Gastroesophageal sphincter (tissue), 4 donors: Measurements from ENCODE around the gene CDK5. TPM values are rescaled to one million over a fixed set of nuclear protein-coding genes. Genes with fewer than 3 reads are reported as not detected.

Source experiments
- ATAC-seq: fragments of 150-250 bp; one replicate; pipeline ENCODE4 v1.9.1; 2016; ENCODE audit warnings: mild to moderate bottlenecking, moderate library complexity
- H3K27ac ChIP-seq, 4 donors: fragments of 200-600 bp; sonication (generic) in 3 of 4; 1 replicate in 3 of 4; 2 replicates in 1 of 4; pipeline ENCODE4 v1.5.1; 2016 to 2019
- H3K27me3 ChIP-seq: fragments of 200-600 bp; sonication (generic); one replicate; pipeline ENCODE4 v1.5.1; 2019
- H3K36me3 ChIP-seq, 2 donors: fragments of 200-600 bp; sonication (generic); one replicate each; pipeline ENCODE4 v1.5.1; 2019; ENCODE audit warnings: control low read depth in 1 of 2
- H3K4me1 ChIP-seq, 3 donors: fragments of 200-600 bp; sonication (generic); 1 replicate in 2 of 3; 2 replicates in 1 of 3; pipeline ENCODE4 v1.5.1; 2016 to 2019; ENCODE audit warnings: control low read depth in 2 of 3
- H3K4me3 ChIP-seq, 2 donors: fragments of 200-600 bp; sonication (generic); one replicate each; pipeline ENCODE4 v1.5.1; 2019; ENCODE audit warnings: mild to moderate bottlenecking in 1 of 2, moderate library complexity in 1 of 2
- H3K9me3 ChIP-seq, 3 donors: fragments of 200-600 bp; sonication (generic); one replicate each; pipeline ENCODE4 v1.5.1; 2017 to 2019; ENCODE audit warnings: control low read depth in 2 of 3
- CTCF ChIP-seq, 4 experiments: fragments of 200-600 bp in 2 of 4; fragments of 450-650 bp in 2 of 4; sonication (generic) in 1 of 4; IDR thresholded peaks; one replicate each; pipeline ENCODE4 v1.5.1; 2017 to 2019; ENCODE audit warnings: antibody characterized with exemption in 4 of 4, mild to moderate bottlenecking in 2 of 4, moderate library complexity in 2 of 4
- EP300 ChIP-seq: sonication (generic); formaldehyde crosslinking; IDR thresholded peaks from one replicate; pipeline ENCODE4 v1.6.1; 2017; ENCODE audit warnings: antibody characterized with exemption, mild to moderate bottlenecking
- POLR2A ChIP-seq, 2 donors: fragments of 450-650 bp; IDR thresholded peaks; one replicate each; pipeline ENCODE4 v1.6.1; 2017; ENCODE audit warnings: antibody characterized with exemption in 2 of 2, mild to moderate bottlenecking in 2 of 2, moderate library complexity in 1 of 2
- POLR2AphosphoS5 ChIP-seq: sonication (generic); formaldehyde crosslinking; IDR thresholded peaks from one replicate; pipeline ENCODE4 v1.6.1; 2017; ENCODE audit warnings: antibody characterized with exemption
- WGBS, 2 donors: methylation state at CpG; one replicate each; pipeline ENCODE4 v1.1.5; 2018; ENCODE audit warnings: low coverage in 1 of 2; 5-methylcytosine and 5-hydroxymethylcytosine counted together
- total RNA-seq, 4 donors: library from RNA; depleted of rRNA; stranded (reverse); fragments of >200 nt; gene quantifications; one replicate each; pipeline ENCODE4 v1.1.0, GENCODE V29; 2016

Gene CDK5
- total RNA-seq, 4 donors from 2014 or later: 3.4 to 8.8 (median 6.4) TPM

- no peaks in the 10 kb centered on the region for H3K27me3 ChIP-seq
- ATAC-seq: peak; percentile 46
- WGBS, 2 donors: 0 to 2% methylated on average over 10 to 13 of the region's 75 CpGs
- H3K4me3 ChIP-seq: peak within 1 kb of the TSS; percentile 89 to 91
- peaks cover 0 to 18% of the 10 kb centered on the region in 2 donors for H3K36me3 ChIP-seq
- no peaks in the 10 kb centered on the region for H3K9me3 ChIP-seq
- TF ChIP-seq POLR2A (IDR thresholded peaks at IDR 0.05): peak; percentile 36 to 38
- no peak for TF ChIP-seq EP300
- no peak for TF ChIP-seq POLR2AphosphoS5
- peak in 3 of 4 experiments; percentile 25 to 71 (median 32) for TF ChIP-seq CTCF (IDR thresholded peaks at IDR 0.05)
- H3K4me1 ChIP-seq: peaks cover 6 to 66% (median 40%) of the 10 kb centered on the region in 3 donors
- peak within 1 kb of the TSS; percentile 77 to 99 (median 90) for H3K27ac ChIP-seq
Measured at GRCh38 chr7:151059367-151060112, 1.8 kb upstream of the CDK5 start, which contains the start of gene SLC4A2. Gene SLC4A2 (plus strand): TSS chr7:151059589. CDS start chr7:151061988, 2,399 bp downstream.

DNA sequence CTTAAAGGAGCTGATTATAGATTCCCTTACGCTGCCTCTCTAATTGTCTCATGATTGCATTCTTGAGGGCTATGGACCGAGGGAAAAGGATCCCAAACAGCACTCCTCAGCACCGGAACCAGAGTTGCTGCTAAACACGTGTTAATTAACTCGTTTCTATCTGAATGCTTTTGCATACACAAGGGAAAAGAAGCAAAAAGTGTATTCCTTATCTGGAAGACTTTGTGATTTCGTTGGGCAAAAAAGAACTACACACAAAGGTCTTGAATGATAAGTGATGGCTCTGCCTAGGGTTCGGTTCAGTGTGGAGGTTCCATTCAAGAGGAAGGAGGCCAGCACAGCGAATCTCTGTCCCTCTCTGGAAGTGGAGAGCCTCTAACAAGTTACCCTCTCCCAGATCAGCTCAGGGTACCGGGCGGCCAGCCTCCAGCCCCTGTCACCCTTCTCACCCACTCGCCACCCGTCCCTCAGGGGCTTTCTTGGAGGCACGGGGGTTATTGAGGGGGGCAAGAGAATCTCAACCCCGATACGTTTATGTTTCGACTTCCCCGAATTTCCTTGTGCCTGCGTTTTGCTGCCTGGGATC is 1.2 kb upstream of the CDK5 start:
- Histone ChIP-seq H3K27me3 (no peaks in the 10 kb centered on the region), H3K4me3 (peak overlapping the region; percentile 89 to 91), H3K4me1 (peaks cover 6 to 63% (median 40%) of the 10 kb centered on the region in 3 donors), H3K27ac (peak overlapping the region; percentile 77 to 99 (median 90)), H3K9me3 (no peaks in the 10 kb centered on the region), H3K36me3 (peaks cover 0 to 18% of the 10 kb centered on the region in 2 donors)
- ATAC-seq: no peak
- no peak for TF ChIP-seq EP300
- no peak for TF ChIP-seq POLR2AphosphoS5
- WGBS, 2 donors: 4 to 8% methylated on average over 6 to 13 of the region's 18 CpGs

DNA sequence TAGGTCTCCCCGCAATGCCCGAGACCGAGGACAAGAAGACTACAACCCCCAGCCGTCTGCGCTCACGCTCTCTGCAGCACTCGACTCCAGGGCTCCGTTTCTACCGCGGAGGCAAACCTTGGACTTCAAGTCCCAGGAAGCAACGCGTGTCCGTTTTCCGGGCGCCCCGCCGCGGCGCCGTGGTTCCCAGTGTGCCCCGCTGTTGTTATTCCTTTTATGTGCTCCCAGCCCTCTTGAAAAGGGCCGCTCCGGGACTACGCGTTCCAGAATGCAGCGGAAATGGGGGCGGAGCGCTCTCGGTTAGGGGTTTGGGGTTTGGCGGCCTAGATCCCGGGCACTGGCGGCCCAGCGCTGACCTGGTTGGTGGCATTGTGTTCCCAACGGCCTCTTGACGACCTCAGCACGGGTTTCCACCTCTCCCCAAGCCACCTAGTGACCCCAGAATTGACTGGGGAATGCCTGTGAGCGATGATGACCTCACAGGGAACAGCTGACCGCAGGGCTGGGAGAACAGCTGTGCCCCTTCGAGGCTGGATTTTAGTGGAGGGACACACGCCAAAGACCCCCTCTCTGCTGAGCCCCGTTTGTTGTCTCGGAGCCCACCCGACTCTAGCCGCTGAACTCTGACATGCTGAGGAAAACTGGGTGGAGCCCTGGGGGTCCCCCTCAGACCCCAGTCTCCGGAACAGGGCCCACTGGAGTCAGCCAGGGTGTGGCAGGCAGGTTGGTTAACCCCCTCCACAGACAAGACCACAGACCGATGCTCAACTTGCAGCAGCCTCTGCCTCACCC is 488 bp upstream of the CDK5 start:
- Histone ChIP-seq H3K27me3 (no peaks in the 10 kb centered on the region), H3K4me1 (peaks cover 6 to 56% (median 40%) of the 10 kb centered on the region in 3 donors), H3K27ac (peak overlapping the region; percentile 77 to 99 (median 90)), H3K9me3 (no peaks in the 10 kb centered on the region), H3K4me3 (peak overlapping the region; percentile 55 to 89), H3K36me3 (peaks cover 0 to 21% of the 10 kb centered on the region in 2 donors)
- TF ChIP-seq POLR2AphosphoS5 (peak; percentile 70), EP300 (no peak), POLR2A (IDR thresholded peaks at IDR 0.05) (peak; percentile 42 to 43)
- ATAC-seq: peak; percentile 95
- WGBS, 2 donors: 0% methylated on average over 38 of the region's 46 CpGs; no CpG with 5 or more reads in 1 of the 2 donors

DNA sequence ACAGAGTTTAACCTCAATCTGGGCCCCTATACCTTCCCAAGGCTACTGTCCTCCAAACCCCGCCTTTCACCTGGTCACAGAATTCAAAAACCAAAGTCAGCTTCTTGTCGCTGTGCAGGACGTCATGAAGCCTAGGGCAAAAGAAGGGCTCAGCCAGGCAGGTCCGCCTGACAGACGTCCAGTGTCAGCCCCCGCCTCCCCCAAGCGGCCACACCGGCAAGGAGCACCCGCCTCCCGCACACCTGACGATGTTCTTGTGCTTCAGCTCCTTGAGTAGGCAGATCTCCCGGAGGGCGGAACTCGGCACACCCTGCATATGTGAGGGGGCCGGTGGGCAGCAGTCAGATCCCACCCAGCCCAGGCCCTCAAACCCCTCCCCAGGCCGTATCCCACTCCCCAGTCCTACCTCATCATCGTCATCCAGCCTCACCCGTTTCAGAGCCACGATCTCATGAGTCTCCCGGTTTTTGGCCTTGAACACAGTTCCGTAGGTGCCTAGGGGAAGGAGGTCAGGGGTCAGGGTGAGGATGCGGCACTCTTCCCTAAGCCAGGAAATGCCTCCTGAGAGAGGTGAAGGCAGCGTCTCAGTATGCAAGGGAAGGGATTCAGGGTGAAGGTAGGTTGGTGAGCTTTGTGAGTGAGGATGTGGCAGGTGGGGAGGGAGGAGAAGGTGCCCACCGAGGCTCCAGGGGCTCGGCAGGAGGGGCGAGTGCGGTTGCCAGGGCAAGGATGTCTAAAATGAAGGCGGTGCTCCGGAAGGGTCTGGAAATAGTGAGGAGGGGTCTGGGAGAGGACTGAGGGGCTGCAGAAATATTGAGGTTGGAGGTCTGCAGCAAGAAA is 811 bp downstream of the CDK5 start:
- peaks cover 6 to 43% (median 32%) of the 10 kb centered on the region in 3 donors for H3K4me1 ChIP-seq
- peaks cover 0 to 19% of the 10 kb centered on the region in 2 donors for H3K36me3 ChIP-seq
- WGBS, 2 donors: 0 to 23% methylated on average over 7 to 9 of the region's 29 CpGs
- no peak for ATAC-seq
- no peaks in the 10 kb centered on the region for H3K9me3 ChIP-seq
- TF ChIP-seq CTCF (IDR thresholded peaks at IDR 0.05): no peak
- TF ChIP-seq POLR2AphosphoS5: no peak
- no peak for TF ChIP-seq POLR2A (IDR thresholded peaks at IDR 0.05)
- TF ChIP-seq EP300: no peak
- no peaks in the 10 kb centered on the region for H3K27me3 ChIP-seq
- peak overlapping the region in 1 of 4 donors; percentile 95 for H3K27ac ChIP-seq
- peak overlapping the region; percentile 55 to 89 for H3K4me3 ChIP-seq

DNA sequence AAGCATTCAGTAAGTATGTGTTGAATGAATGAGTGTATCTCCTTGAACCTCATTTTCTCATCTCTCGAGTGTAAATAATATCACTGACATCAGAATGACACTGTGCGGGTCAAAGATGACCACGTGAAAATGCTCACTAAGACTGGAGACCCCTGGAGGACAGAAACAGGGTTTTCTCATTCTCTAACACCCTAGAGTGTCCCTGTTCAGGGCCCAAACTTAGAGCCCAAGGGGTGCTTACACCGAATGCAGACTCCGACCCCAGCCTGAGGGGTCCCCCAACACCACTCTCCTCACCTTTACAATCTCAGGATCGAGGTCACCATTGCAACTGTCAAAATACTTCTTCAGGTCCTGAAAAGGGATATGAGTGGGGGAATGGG is 1.4 kb downstream of the CDK5 start:
- WGBS, 2 donors: no CpG with 5 or more reads among the region's 6 CpGs
- Histone ChIP-seq H3K27ac (no peak overlapping the region), H3K36me3 (peaks cover 0 to 22% of the 10 kb centered on the region in 2 donors), H3K9me3 (no peaks in the 10 kb centered on the region), H3K4me3 (no peak overlapping the region), H3K4me1 (peaks cover 5 to 42% (median 29%) of the 10 kb centered on the region in 3 donors), H3K27me3 (no peaks in the 10 kb centered on the region)
- TF ChIP-seq POLR2A (IDR thresholded peaks at IDR 0.05) (no peak), POLR2AphosphoS5 (no peak), CTCF (IDR thresholded peaks at IDR 0.05) (no peak), EP300 (no peak)
- ATAC-seq: no peak
